COR-L47 (cell line): ENCODE measurements around the gene REL.

Experiments
- DNase-seq: peaks from one replicate; lab custom pipeline; 2025; lab: John Stamatoyannopoulos, UW

Gene REL

DNA sequence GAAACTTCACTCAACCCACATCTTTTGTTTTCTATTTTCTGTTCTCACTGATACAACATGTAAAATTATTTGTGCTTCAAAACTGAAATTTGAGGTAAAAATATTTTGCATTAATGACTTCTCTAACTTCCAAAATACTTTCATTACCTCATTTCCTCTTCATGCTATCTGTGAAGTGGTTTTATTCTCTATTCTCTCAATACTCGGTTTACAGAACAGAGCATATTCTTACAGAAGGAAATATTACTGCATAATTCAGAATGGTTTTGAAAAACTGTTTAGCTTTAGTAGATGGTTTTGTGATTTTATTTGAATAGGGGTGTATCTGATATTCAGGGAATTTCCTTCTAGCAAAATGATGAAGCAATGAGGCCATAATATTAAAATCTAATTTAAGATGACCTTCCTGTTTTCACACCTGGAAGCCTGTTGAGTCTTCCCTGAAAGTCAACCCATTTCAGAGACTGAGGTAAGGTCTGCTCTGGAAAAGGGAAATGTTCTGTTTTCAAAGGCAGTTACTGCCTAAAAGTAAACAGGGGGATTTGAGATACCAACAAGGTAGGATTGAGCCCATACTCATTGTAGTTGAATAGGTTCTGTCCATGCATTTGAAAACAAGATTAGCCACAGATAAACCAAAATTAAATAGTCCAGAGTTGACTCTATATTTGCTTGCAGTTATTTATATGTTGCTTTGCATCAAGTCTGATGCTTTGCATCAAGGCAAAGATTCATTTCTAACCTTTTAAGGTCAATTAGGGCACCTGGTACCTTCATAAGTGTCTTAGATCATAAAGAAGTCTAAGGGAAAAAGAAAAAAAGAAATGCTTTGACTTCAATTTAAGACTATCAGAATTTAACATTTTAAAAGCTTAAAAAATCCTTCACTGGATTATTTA lies 85.4 kb downstream of the REL start:
- DNase-seq: no peak

DNA sequence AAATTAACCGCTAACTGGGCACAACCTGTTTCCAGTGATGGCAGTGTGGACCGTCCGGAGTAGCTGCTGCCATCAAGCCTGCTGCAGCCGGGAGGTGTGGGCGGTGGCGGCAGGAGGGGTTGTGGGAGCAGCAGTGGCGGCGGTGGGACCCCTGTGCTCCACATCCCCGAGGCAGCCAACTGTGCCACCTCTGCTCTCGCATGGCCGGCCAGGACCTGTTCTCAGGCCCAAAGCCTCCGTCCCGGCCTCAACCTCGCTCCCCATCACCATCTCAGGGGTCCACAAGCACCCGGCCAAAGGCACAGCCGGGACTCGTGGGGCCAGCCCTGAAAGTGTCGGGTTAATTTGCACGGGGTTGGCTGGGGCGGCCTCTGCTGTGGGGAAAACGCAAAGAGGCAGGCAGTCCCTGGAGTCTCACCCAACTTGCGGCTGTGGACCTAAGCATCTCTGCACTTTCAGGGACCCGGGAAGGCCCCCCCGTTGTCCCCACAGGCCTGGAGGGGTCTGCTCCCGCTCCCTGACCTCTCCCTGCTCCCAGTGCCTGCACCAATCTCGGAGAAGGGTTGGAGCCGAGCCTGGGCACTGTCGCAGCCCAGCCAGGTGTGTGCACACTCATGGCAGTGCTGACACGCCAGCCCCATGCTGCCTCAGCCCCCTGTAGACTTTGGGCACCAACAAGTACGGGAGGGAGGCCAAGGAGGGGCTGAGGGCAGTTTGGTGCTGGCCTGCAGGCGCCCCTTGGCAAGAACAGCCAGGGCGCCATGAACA lies 91.7 kb downstream of the REL start:
- no peak for DNase-seq

DNA sequence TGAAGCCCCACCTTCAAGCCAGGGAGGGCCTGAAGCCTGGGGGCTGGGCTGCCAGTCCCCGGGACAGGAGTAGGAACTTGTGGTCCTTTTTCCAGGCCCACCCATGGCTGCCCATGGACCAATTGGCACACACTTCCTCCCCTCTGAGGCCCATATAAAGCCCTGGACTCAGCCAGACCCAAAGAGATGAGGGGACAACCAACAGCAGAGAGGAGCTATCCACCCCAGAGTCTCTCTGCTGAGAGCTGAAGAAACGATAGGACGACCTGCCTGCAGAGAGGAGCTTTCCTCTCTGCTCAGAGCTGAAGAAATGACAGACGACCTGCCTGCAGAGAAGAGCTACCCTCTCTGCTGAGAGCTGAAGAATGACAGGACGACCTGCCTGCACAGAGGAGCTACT lies 92.3 kb downstream of the REL start:
- no peak for DNase-seq

DNA sequence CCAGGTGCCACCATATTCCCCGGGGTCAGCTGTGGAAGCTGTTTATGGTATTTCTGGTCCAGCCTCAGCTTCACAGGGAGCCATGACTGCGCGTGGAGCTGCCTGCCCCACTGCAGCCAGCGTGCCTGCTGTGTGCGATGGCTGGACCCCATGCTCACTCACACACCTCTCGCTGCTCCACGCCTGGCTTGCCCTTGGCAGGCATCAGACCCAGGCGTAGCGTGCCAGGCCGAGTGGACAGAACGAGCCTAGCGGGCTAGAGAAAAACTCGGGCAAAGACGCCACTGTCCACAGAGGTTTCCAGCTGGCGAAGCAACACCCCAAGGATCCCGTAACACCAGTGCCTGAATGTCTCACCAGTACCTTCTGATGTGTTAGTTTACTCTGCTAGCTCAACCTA lies 93.3 kb downstream of the REL start:
- DNase-seq: no peak
